GM18502 (cell line): Measurements from ENCODE around the gene MAP3K12.
"Not testable (repeated sequence)": the region's sequence is repeated elsewhere in the genome, so short reads cannot be mapped to it uniquely, and the experiment has no call there.

Experiments
- ATAC-seq: cut with Tn5 transposase; IDR thresholded peaks from one replicate; pipeline ENCODE4 v1.9.1; 2021; ENCODE audit warnings: mild to moderate bottlenecking; ENCODE audit not compliant: unreplicated experiment, poor library complexity

The MAP3K12 gene

DNA sequence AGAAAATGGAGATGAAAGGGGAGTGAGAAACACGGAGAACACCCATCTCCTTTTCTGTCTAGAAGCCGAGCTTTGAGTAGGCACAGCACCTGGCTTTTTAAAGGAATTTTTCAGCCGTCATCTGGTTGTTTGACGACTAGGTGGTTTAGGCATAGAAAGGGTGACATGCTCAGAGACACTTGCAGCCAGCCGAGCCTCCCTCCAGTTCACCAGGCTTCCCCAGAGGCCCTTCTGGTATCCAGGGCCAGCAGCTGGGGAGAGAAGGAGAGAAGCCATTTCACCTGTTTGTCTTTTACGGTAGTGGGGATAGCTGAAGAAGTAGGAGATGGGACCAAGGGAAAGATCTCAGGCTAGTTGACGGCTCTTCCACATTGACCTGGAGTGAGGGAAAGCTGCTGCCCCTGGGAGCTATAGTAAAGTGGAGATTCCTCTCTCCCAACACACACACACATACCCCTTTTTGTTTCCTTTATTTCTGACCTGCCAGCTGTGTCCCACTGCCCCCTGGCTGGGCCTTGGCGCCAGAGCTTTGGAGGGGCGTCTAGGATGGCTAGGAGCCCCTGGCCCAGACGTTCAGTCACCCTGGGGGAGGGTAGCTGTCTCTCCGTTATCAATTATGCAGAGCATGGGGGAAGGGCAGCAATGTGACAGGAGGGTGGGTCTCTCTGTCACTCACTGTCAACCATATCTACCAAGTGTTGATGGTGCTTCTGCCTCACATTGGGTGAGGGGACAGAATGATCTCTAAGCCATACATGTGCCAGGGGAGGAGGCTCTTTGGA lies 5.5 kb downstream of the MAP3K12 start:
- ATAC-seq = no peak

DNA sequence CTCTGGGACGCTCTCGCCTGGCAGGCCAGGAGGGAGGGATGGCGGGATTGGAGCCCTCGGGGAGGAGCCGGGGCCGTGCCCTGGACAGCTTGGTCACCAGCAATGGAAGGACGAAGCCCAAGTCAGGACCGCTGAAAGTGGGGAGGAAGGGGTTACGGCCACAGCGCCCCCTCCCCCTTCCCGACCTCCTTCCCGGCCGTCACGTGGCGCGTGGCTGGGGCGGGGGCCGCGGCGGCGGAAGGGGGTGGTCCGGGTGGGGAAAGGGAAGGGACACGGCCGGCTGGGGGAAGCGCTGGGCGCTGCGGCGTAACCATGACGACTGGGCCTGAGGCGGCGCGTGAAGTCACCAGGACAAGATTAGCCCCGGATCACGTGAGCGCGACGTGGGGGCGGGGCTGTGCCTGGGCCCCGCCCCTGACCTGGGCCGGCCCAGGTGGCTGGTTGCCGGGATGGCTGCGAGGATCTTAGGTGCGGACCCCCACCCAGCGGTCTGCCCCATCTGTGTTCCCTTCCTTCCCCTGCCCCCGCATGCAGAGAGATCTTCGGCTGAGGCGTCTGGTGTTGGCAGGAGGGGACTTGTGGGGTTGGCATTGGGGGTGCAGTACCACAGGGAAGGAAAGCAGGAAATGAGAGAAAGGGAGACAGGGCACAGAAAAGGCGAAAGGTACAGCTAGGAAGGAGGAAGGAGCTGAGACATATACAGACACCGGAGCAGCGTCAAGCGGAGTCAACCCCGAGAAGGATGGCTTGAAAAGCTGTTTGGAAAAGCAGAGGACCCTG lies 6.2 kb downstream of the MAP3K12 start:
- peak; percentile 97 for ATAC-seq

GRCh38 chr12:53492188-53492587 lies 7.1 kb downstream of the MAP3K12 start:
- no peak for ATAC-seq

- ATAC-seq = no peak
These were observed 9.9 kb downstream of the MAP3K12 start for GRCh38 chr12:53489242-53489864.

- no peak for ATAC-seq
These were observed 12.3 kb downstream of the MAP3K12 start for GRCh38 chr12:53486736-53487487.

DNA sequence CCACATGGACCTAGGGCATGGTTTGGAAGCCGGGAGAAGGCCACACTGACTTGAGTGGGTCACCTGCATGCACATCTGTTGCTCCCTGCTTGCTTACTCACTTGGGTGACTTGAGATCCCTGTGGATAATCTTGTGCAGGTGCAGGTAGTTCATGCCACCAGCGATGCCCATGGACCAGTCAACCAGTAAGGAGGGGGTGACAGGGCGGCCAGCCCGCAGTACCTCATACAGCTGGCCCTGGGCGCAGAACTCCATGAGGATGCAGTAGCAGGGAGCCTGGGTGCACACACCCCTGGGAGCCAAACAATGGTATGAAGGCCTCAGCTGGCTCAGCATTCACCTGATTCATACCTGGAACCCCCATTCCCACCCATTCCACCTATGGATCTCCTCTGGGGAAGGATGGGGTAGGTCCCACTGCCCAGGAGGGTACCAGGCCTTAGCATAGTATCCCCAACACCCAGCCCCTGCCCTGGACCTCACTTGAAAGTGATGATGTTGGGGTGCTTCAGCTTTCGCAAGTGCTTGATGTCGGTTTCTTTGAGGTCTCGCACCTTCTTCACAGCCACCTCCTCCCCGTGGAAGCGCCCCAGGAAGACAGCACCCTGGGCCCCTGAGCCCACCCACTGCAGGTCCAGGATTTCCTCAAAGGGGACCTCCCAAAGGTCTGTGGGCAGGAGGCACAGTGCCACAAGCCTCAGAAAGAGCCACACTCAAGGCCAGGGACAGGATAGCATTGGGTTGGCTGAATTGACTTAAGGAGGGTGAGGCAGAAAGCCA lies 13.1 kb downstream of the MAP3K12 start:
- ATAC-seq = no peak

GRCh38 chr12:53484686-53485575 lies 14.3 kb downstream of the MAP3K12 start:
- no peak for ATAC-seq

GRCh38 chr12:53483979-53484377 lies 15.3 kb downstream of the MAP3K12 start:
- no peak for ATAC-seq

DNA sequence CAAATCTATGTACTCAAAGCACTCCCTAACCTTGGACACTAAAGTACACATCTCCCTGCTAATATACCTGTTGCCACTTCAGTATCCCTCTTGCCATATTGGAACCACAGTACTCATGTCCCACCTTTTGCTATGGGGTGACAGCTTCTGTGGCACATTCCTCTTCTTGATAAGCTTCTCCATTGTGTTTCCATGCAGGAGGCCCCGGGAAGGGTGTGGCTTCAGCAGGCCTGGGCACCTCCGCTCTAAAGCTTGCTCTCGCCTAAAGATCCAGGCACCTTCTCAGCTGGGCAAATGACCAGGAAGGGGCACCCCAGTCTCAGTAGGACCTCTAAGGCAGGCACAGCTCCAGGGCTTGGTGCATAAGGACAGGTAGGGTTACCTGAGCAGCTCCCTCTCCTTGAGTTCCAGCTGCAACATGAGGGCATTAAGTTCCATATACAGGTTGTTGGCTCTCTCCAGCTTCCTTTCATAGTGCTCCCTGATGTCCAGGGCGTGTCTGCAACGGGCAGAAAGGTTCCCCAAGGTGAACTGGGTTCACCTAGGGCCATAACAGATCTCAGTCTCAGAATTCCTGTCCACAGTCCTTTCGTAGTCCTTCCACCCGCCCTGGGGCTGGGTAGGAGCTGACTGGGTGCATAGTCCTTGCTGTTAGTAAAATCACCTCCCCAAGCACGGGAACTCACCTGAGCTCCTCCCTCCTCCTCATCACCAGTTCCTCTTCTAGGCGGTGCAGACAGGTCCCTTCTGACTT lies 15.9 kb downstream of the MAP3K12 start:
- ATAC-seq = no peak

- ATAC-seq = no peak
These were observed 16.6 kb downstream of the MAP3K12 start for GRCh38 chr12:53482626-53483168.

DNA sequence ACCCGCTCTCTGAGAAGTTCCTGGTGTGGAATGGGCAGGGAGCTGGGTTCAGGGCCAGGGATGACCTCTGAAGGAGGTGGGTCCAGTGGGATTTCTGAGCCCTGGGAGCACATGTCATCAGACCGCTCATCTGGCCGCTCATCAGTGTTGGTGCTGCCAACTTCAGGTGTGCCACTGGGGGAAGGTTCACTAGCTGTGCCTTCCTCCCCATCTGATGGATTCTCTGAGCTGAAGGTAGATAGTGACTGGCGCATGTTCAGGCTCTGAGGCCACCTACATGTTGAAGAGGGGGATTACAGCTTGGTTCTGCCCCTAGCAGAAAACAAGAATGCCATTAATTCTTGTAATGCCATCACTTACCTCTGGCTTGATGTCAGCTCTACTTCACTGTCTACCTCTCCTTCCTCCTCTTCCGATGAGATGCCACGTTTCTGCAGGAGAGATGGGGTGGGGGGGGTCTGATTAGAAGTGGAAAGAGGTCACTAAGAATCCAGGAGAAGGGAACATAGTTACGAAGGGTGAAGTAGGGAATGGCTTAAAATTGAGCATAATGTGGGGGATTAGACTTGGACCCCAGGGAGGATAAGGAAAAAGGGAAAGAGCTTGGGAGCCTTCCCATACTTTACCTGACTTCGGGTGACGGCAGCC lies 17.2 kb downstream of the MAP3K12 start:
- no peak for ATAC-seq

DNA sequence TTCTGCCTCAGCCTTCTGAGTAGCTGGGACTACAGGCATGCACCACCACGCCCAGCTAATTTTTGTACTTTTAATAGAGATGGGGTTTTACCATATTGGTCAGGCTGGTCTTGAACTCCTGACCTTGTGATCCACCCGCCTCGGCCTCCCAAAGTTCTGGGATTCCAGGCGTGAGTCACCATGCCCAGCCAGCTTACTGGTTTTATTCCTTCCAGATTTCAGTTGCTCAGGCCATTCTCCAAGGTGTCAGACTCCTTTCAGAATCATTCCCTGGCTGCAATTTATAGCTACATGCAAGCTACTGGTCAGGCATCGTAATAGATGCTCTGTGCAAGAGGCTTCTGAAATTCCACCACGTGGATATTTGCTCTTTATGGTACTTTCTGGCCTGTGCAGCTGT lies 17.8 kb downstream of the MAP3K12 start:
- ATAC-seq = not testable (repeated sequence)

DNA sequence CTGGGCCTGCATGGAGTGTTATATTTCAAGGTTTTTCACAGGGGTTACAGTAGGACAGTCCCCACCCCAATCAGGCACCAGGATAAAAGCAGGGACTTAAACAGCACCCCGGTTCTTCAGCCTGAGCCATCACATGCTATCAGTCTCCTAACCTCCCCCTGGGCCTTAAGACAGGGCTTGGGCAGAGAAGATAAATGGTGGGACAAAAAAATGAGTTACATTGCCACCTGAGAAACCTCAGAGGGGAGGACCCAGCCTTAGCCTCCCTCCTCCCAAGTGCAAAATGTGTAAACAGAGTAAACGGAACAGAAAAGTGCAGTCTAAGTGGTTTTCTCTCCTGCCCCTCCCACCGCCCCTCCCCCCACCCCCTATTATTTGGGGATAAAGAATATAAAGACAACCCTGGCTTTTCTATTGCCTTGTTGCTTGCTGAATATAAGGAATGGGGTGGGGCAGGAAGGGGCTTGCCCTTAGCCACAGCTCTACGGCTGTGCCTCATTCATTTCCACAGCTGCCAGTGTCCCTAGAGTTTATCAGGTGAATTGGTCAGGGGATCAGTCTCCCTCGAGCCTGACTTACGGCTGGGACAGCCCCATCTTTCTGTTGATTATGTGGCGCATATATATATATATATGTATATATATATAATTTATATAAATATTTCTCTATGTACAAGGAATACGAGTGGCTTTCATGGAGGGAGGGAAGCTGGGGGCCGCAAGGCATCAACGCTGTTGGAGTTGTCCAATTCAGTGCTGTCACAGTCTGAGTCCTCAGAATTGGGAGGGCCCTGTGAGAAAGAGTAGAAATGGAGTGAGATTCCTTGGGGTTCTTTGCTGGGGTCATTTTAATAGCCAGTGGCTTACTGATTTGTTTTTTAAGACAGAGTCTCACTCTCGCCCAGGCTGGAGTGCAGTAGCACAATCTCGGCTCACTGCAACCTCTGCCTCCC lies 18.5 kb downstream of the MAP3K12 start:
- no peak for ATAC-seq

- ATAC-seq = no peak
These were observed 19.9 kb downstream of the MAP3K12 start for GRCh38 chr12:53479331-53479730.

DNA sequence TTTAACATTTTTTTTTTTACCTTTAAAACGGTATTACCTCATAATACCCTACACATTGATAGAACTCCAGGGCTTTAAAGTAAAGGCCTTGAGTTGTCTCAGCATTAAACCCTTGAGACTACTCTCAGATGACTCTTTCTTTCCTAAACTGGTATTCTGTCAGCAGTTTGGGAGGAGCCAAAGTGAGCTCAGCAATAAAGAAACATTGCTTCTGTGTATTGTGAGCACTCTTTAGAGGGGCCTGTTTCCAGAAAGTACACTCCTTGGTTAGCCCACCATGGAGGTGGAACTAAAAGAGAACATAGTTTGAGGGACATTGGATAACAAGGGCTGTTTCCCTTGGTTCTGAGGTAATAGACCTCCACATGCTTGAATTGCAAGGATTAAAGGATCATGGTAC lies 20.4 kb downstream of the MAP3K12 start:
- ATAC-seq = no peak

GRCh38 chr12:53476769-53477209 lies 22.5 kb downstream of the MAP3K12 start:
- ATAC-seq = no peak
